H1 (cell line): ENCODE results near the gene ZRANB3. TPM values are rescaled to one million over a fixed set of nuclear protein-coding genes. Genes with fewer than 3 reads are reported as not detected.

Experiments
- CTCF ChIA-PET: fragments of 300-600 bp; sonication (Branson Sonifier 250); formaldehyde crosslinking; loops from one replicate; lab custom pipeline; 2021; ENCODE audit not compliant: partially characterized antibody; lab: Charles Lee
- POLR2A ChIA-PET: fragments of 300-600 bp; sonication (Branson Sonifier 250); formaldehyde crosslinking; loops from one replicate; lab custom pipeline; 2021; ENCODE audit warnings: inconsistent platforms; ENCODE audit not compliant: partially characterized antibody; lab: Charles Lee
- DNase-seq, 2 experiments: peaks; one replicate each; pipeline versions ENCODE4 v3.0.0 to v3.0.0-alpha.2; 2010 to 2022; ENCODE audit warnings: low spot score in 2 of 2, low read depth in 1 of 2, mixed read lengths in 1 of 2
- FAIRE-seq: peaks from 2 replicates; lab custom pipeline; 2011; peaks lifted over from hg19 to GRCh38; lab: Jason Lieb, UNC
- H2AFZ ChIP-seq: 2 replicates; pipeline ENCODE4 v1.8.1; 2012; ENCODE audit warnings: low read length, inconsistent platforms
- H2AK5ac ChIP-seq: 2 replicates; pipeline ENCODE4 v1.6.1; 2013; ENCODE audit warnings: low read depth, low read length
- H2BK120ac ChIP-seq: replicated peaks from 2 replicates; pipeline ENCODE3; 2013; ENCODE audit warnings: low read depth, low read length, inconsistent platforms
- H2BK12ac ChIP-seq: 2 replicates; pipeline ENCODE4 v1.6.1; 2013; ENCODE audit warnings: low read depth, low read length
- H2BK15ac ChIP-seq: 2 replicates; pipeline ENCODE4 v1.6.1; 2013; ENCODE audit warnings: low read length
- H2BK20ac ChIP-seq: 2 replicates; pipeline ENCODE4 v1.6.1; 2013; ENCODE audit warnings: low read length
- H2BK5ac ChIP-seq: 2 replicates; pipeline ENCODE4 v1.6.1; 2013; ENCODE audit warnings: low read depth, low read length
- H3K14ac ChIP-seq: 2 replicates; pipeline ENCODE4 v1.6.1; 2013; ENCODE audit warnings: inconsistent platforms; ENCODE audit not compliant: insufficient read length
- H3K18ac ChIP-seq: 2 replicates; pipeline ENCODE4 v1.6.1; 2013; ENCODE audit warnings: low read length; ENCODE audit errors: extremely low read depth
- H3K23ac ChIP-seq: 2 replicates; pipeline ENCODE4 v1.6.1; 2013; ENCODE audit warnings: inconsistent platforms; ENCODE audit not compliant: insufficient read length
- H3K23me2 ChIP-seq: 2 replicates; pipeline ENCODE4 v1.6.1; 2013; ENCODE audit warnings: low read depth, low read length
- H3K27ac ChIP-seq: 2 replicates; pipeline ENCODE4 v1.6.1; 2011; ENCODE audit warnings: low read depth, low read length, inconsistent platforms
- H3K27me3 ChIP-seq, 4 experiments: replicated peaks in 1 of 4; 1 replicate in 1 of 4; 2 replicates in 3 of 4; pipeline versions ENCODE4 v1.6.1 to v1.8.1; 2011 to 2013; ENCODE audit warnings: low read length in 3 of 4, mild to moderate bottlenecking in 3 of 4, inconsistent platforms in 2 of 4, mixed read lengths in 2 of 4, moderate library complexity in 1 of 4; ENCODE audit not compliant: control insufficient read depth in 3 of 4, insufficient read depth in 3 of 4; ENCODE audit errors: extremely low read depth in 1 of 4
- H3K36me3 ChIP-seq, 4 experiments: 2 replicates each; pipeline versions ENCODE4 v1.6.1 to v1.8.1; 2011 to 2013; ENCODE audit warnings: mild to moderate bottlenecking in 4 of 4, low read length in 3 of 4, moderate library complexity in 2 of 4, control low read depth in 1 of 4, inconsistent platforms in 1 of 4; ENCODE audit not compliant: insufficient read depth in 4 of 4, control insufficient read depth in 2 of 4
- H3K4ac ChIP-seq: replicated peaks from 2 replicates; pipeline ENCODE3; 2013; ENCODE audit warnings: low read length, low read depth, mixed read lengths, inconsistent platforms; ENCODE audit not compliant: insufficient read length
- H3K4me1 ChIP-seq, 4 experiments: replicated peaks in 1 of 4; 1 replicate in 1 of 4; 2 replicates in 3 of 4; pipeline versions ENCODE4 v1.6.1 to v1.8.1; 2011 to 2013; ENCODE audit warnings: low read length in 3 of 4, inconsistent platforms in 2 of 4, mixed read lengths in 1 of 4; ENCODE audit not compliant: insufficient read depth in 4 of 4, control insufficient read depth in 3 of 4
- H3K4me2 ChIP-seq, 2 experiments: 2 replicates each; pipeline versions ENCODE4 v1.6.1 to v1.8.1; 2011 to 2013; ENCODE audit warnings: low read depth in 2 of 2, low read length in 2 of 2, control low read depth in 1 of 2, inconsistent platforms in 1 of 2, mild to moderate bottlenecking in 1 of 2; ENCODE audit not compliant: insufficient read depth in 1 of 2
- H3K4me3 ChIP-seq, 4 experiments: fragments of 200-600, 300-600 bp in 1 of 4; sonication (generic), shearing (Covaris generic), sonication (Bioruptor Twin) in 1 of 4; 2 replicates each; pipeline versions ENCODE4 v1.5.1 to v1.8.1; 2011 to 2016; ENCODE audit warnings: low read length in 4 of 4, low read depth in 3 of 4, control low read depth in 2 of 4, inconsistent platforms in 2 of 4, mild to moderate bottlenecking in 2 of 4, mixed read lengths in 1 of 4, moderate library complexity in 1 of 4; ENCODE audit not compliant: insufficient read depth in 2 of 4; ENCODE audit errors: extremely low read depth in 1 of 4
- H3K56ac ChIP-seq: replicated peaks from 2 replicates; pipeline ENCODE3; 2013; ENCODE audit warnings: low read depth, mild to moderate bottlenecking, mixed read lengths, low read length, inconsistent platforms; ENCODE audit not compliant: insufficient read length
- H3K79me1 ChIP-seq: 2 replicates; pipeline ENCODE4 v1.6.1; 2013; ENCODE audit warnings: low read depth, low read length, control low read depth
- H3K79me2 ChIP-seq, 2 experiments: 2 replicates each; pipeline versions ENCODE4 v1.6.1 to v1.8.1; 2012 to 2013; ENCODE audit warnings: low read length in 2 of 2, mild to moderate bottlenecking in 2 of 2, inconsistent platforms in 1 of 2; ENCODE audit not compliant: insufficient read depth in 2 of 2, control insufficient read depth in 1 of 2
- H3K9ac ChIP-seq, 4 experiments: replicated peaks in 1 of 4; 1 replicate in 1 of 4; 2 replicates in 3 of 4; pipeline versions ENCODE4 v1.6.1 to v1.8.1; 2011 to 2013; ENCODE audit warnings: low read depth in 3 of 4, low read length in 3 of 4, control low read depth in 2 of 4, mild to moderate bottlenecking in 2 of 4, moderate library complexity in 2 of 4, inconsistent platforms in 1 of 4; ENCODE audit errors: extremely low read depth in 1 of 4
- H3K9me3 ChIP-seq, 2 experiments: 2 replicates each; pipeline versions ENCODE4 v1.6.1 to v1.8.1; 2012 to 2013; ENCODE audit warnings: mild to moderate bottlenecking in 2 of 2, moderate library complexity in 2 of 2, control low read depth in 1 of 2, inconsistent platforms in 1 of 2, low read depth in 1 of 2, low read length in 1 of 2, mixed read lengths in 1 of 2; ENCODE audit not compliant: insufficient read depth in 2 of 2
- H4K20me1 ChIP-seq, 2 experiments: replicated peaks in 1 of 2; 2 replicates each; pipeline versions ENCODE3 to v1.8.1; 2011 to 2013; ENCODE audit warnings: inconsistent platforms in 2 of 2, low read length in 2 of 2, mild to moderate bottlenecking in 1 of 2; ENCODE audit not compliant: insufficient read depth in 2 of 2, control insufficient read depth in 1 of 2
- H4K5ac ChIP-seq: 2 replicates; pipeline ENCODE4 v1.6.1; 2013; ENCODE audit warnings: low read length, low read depth, mixed read lengths, inconsistent platforms; ENCODE audit not compliant: insufficient read length
- H4K8ac ChIP-seq: 2 replicates; pipeline ENCODE4 v1.8.0; 2013; ENCODE audit warnings: mild to moderate bottlenecking, moderate library complexity, low read length, inconsistent platforms; ENCODE audit not compliant: insufficient read depth; ENCODE audit errors: extremely low read depth
- H4K91ac ChIP-seq: replicated peaks from 2 replicates; pipeline ENCODE3; 2013; ENCODE audit warnings: low read length, mixed read lengths, inconsistent platforms; ENCODE audit not compliant: insufficient read length
- NANOG ChIP-seq: IDR thresholded peaks from 2 replicates; pipeline ENCODE4 v1.6.1; 2011; ENCODE audit warnings: low read length, low read depth, mild to moderate bottlenecking, inconsistent platforms; ENCODE audit not compliant: insufficient read depth, poor library complexity, severe bottlenecking
- SP2 ChIP-seq: IDR thresholded peaks from 2 replicates; pipeline ENCODE4 v1.6.1; 2012; ENCODE audit warnings: mild to moderate bottlenecking, low read length, inconsistent platforms
- WGBS, 2 experiments: shearing (Covaris generic) in 1 of 2; methylation state at CpG; one replicate each; pipeline versions ENCODE4 v1.1.6 to v1.1.7; 2013 to 2015; ENCODE audit warnings: low lambda C conversion rate in 2 of 2, mixed read lengths in 2 of 2, inconsistent platforms in 1 of 2, low coverage in 1 of 2, missing lambda C conversion rate in 1 of 2; ENCODE audit not compliant: insufficient replicate concordance in 2 of 2, insufficient coverage in 1 of 2, insufficient read length in 1 of 2; ENCODE audit errors: extremely low coverage in 1 of 2, missing lambda C conversion rate in 1 of 2; 5-methylcytosine and 5-hydroxymethylcytosine counted together
- polyA plus RNA-seq, 7 experiments: library from polyadenylated mRNA; depleted of rRNA in 3 of 7; stranded (reverse) in 5 of 7; unstranded in 2 of 7; fragments of >200 nt in 5 of 7; fragments of 200-250 nt in 2 of 7; gene quantifications; 1 replicate in 5 of 7; 2 replicates in 1 of 7; 4 replicates in 1 of 7; pipeline versions ENCODE4 v1.2.1 to v1.2.3, GENCODE V29; 2011 to 2013; ENCODE audit warnings: missing spikeins in 2 of 7, mixed read lengths in 2 of 7
- total RNA-seq: library from RNA; stranded (reverse); fragmentation: NEBNext Ultra II Directional; extraction: Animal tissue kit (Norgen Biotek cat#: 25700); gene quantifications from 2 replicates; pipeline ENCODE4 v1.2.1, GENCODE V29; 2021

Gene ZRANB3
- total and polyA plus RNA-seq, 2 of the 8 experiments (the other 6 are each of a cell fraction or from before 2014, with no cell fraction given) = 4.5 to 19.3 TPM

GRCh38 chr2:135168204-135168856, 362.7 kb downstream of the ZRANB3 start:
- no peak overlapping the region for H3K4me3 ChIP-seq
- WGBS, 2 experiments = 85% methylated on average over 11 of the region's 11 CpGs; no CpG with 5 or more reads in 1 of the 2 experiments
- H3K18ac ChIP-seq = no peak overlapping the region
- CTCF ChIA-PET = interaction anchor here (0.6 to 1.8 kb wide), 7 partner anchors 9 to 437 kb away, joined by 3 to 4 read pairs (median 4); no protein-coding TSS in a partner anchor
- H3K23ac ChIP-seq = no peak overlapping the region
- no peak overlapping the region for H4K91ac ChIP-seq
- H4K8ac ChIP-seq = no peak overlapping the region
- H3K27ac ChIP-seq = no peak overlapping the region
- no peak overlapping the region for H2BK20ac ChIP-seq
- H2AFZ ChIP-seq = no peak overlapping the region
- H2BK5ac ChIP-seq = no peak overlapping the region
- no peak overlapping the region for H4K5ac ChIP-seq
- no peak overlapping the region for H3K4ac ChIP-seq
- H3K36me3 ChIP-seq = peaks cover 6 to 49% (median 22%) of the 10 kb centered on the region in 4 experiments; a peak in 7 of 8 replicates
- H3K23me2 ChIP-seq = no peaks in the 10 kb centered on the region
- no peak overlapping the region for H2BK120ac ChIP-seq
- DNase-seq (no peak), FAIRE-seq (no peak)
- H3K4me2 ChIP-seq = no peak overlapping the region
- H3K4me1 ChIP-seq = peaks cover 0 to 3% (median 0%) of the 10 kb centered on the region in 4 experiments; a peak in 2 of 7 replicates
- H3K56ac ChIP-seq = no peak overlapping the region
- H2AK5ac ChIP-seq = no peak overlapping the region
- no peak overlapping the region for H3K9ac ChIP-seq
- H3K79me2 ChIP-seq = no peaks in the 10 kb centered on the region
- no peaks in the 10 kb centered on the region for H3K9me3 ChIP-seq
- H2BK12ac ChIP-seq = no peak overlapping the region
- no peaks in the 10 kb centered on the region for H4K20me1 ChIP-seq
- POLR2A ChIA-PET = interaction anchor here (0.9 kb wide), 1 partner anchor 36 kb away, joined by 3 read pairs; no protein-coding TSS in a partner anchor
- no peak overlapping the region for H2BK15ac ChIP-seq
- H3K14ac ChIP-seq = no peak overlapping the region
- no peaks in the 10 kb centered on the region for H3K79me1 ChIP-seq
- no peaks in the 10 kb centered on the region for H3K27me3 ChIP-seq
- TF ChIP-seq SP2 (no peak), NANOG (no peak)
